Suppressor macrophage (primary cell): ENCODE data around the gene DCHS1.
A peak's percentile ranks its signal among the peaks of the same experiment; 100 is the strongest.

Source experiments
- DNase-seq, 4 experiments: peaks; one replicate each; pipeline ENCODE4 v3.0.0-alpha.2; 2020 to 2022

Gene DCHS1

GRCh38 chr11:6586434-6587359, 68.9 kb downstream of the DCHS1 start:
- no peak for DNase-seq

- DNase-seq = no peak
Measured at GRCh38 chr11:6584528-6584927, 71.1 kb downstream of the DCHS1 start.

GRCh38 chr11:6583584-6583983, 72.0 kb downstream of the DCHS1 start:
- no peak for DNase-seq

GRCh38 chr11:6579681-6580080, 75.9 kb downstream of the DCHS1 start:
- no peak for DNase-seq

GRCh38 chr11:6578134-6578533, 77.5 kb downstream of the DCHS1 start:
- no peak for DNase-seq

GRCh38 chr11:6576471-6577373, 78.9 kb downstream of the DCHS1 start:
- peak; percentile 17 to 59 (median 44) for DNase-seq

GRCh38 chr11:6574816-6575715, 80.5 kb downstream of the DCHS1 start:
- DNase-seq = no peak

- DNase-seq = no peak
Measured at GRCh38 chr11:6572215-6572614, 83.4 kb downstream of the DCHS1 start.

GRCh38 chr11:6571434-6572008, 84.1 kb downstream of the DCHS1 start:
- DNase-seq = no peak
